Stimulated activated CD4-positive, alpha-beta T cell treated with anti-CD3 and anti-CD28 coated beads, Interleukin-4, amount 100 ng/mL, for 24 hours (primary cell): Measurements from ENCODE around the gene DNAJB1.
"Not testable (repeated sequence)": the region's sequence is repeated elsewhere in the genome, so short reads cannot be mapped to it uniquely, and the experiment has no call there.

ENCODE experiments used
- DNase-seq: peaks from one replicate; pipeline ENCODE4 v3.0.0-alpha.2; 2020

DNAJB1 gene

GRCh38 chr19:14519860-14520407, 1.7 kb upstream of the DNAJB1 start:
- peak; percentile 40 for DNase-seq

- DNase-seq = no peak
These were observed 1.2 kb upstream of the DNAJB1 start for GRCh38 chr19:14519245-14519859.

GRCh38 chr19:14517446-14517839, 754 bp downstream of the DNAJB1 start:
- no peak for DNase-seq

- DNase-seq = peak; percentile 25
These were observed 1.3 kb downstream of the DNAJB1 start for GRCh38 chr19:14516746-14517438.

GRCh38 chr19:14516048-14516534, 2.1 kb downstream of the DNAJB1 start:
- no peak for DNase-seq

GRCh38 chr19:14515501-14516047, 2.6 kb downstream of the DNAJB1 start:
- DNase-seq = no peak

GRCh38 chr19:14514215-14514863, 3.9 kb downstream of the DNAJB1 start:
- no peak for DNase-seq

- no peak for DNase-seq
These were observed 5.7 kb downstream of the DNAJB1 start for GRCh38 chr19:14512406-14512961.

- DNase-seq = no peak
These were observed 7.0 kb downstream of the DNAJB1 start for GRCh38 chr19:14511229-14511593.

- DNase-seq = no peak
These were observed 7.6 kb downstream of the DNAJB1 start for GRCh38 chr19:14510311-14511228.

GRCh38 chr19:14507704-14508542, 10.3 kb downstream of the DNAJB1 start:
- no peak for DNase-seq

GRCh38 chr19:14505488-14506239, 12.5 kb downstream of the DNAJB1 start:
- peak; percentile 75 for DNase-seq

GRCh38 chr19:14504575-14504974, 13.6 kb downstream of the DNAJB1 start:
- DNase-seq = not testable (repeated sequence)

- DNase-seq = no peak
These were observed 14.9 kb downstream of the DNAJB1 start for GRCh38 chr19:14503285-14503684.

GRCh38 chr19:14502334-14503092, 15.7 kb downstream of the DNAJB1 start:
- DNase-seq = no peak

GRCh38 chr19:14497228-14497921, 20.8 kb downstream of the DNAJB1 start:
- no peak for DNase-seq

GRCh38 chr19:14496834-14497227, 21.4 kb downstream of the DNAJB1 start:
- no peak for DNase-seq

- peak; percentile 83 for DNase-seq
These were observed 22.0 kb downstream of the DNAJB1 start, which contains the start of gene GIPC1 for GRCh38 chr19:14496029-14496833. TSS of gene GIPC1 (minus strand) at chr19:14496127. CDS start at chr19:14482976, 13,151 bp downstream.
